Stimulated activated CD4-positive, alpha-beta T cell treated with anti-CD3 and anti-CD28 coated beads, Interleukin-15, amount 100 ng/mL, for 24 hours (primary cell): ENCODE measurements around the gene NKD1.
"Not testable (repeated sequence)": the region's sequence is repeated elsewhere in the genome, so short reads cannot be mapped to it uniquely, and the experiment has no call there.

ENCODE experiments used
- DNase-seq: peaks from one replicate; pipeline ENCODE4 v3.0.0-alpha.2; 2020

The NKD1 gene

GRCh38 chr16:50548125-50548908 lies at the start of gene NKD1:
Gene NKD1, plus strand, starts transcription at chr16:50548396. Its CDS starts 158 bp downstream, at chr16:50548554.
- DNase-seq, result peak; percentile 78

GRCh38 chr16:50498431-50499155 lies 49.6 kb upstream of the NKD1 start:
- DNase-seq, result no peak

GRCh38 chr16:50499254-50499653 lies 48.9 kb upstream of the NKD1 start:
- no peak for DNase-seq

- no peak for DNase-seq
Measured at GRCh38 chr16:50500171-50500874, 47.9 kb upstream of the NKD1 start.

- DNase-seq, result no peak
Measured at GRCh38 chr16:50501251-50501650, 46.9 kb upstream of the NKD1 start.

- no peak for DNase-seq
Measured at GRCh38 chr16:50501986-50502615, 46.1 kb upstream of the NKD1 start.

GRCh38 chr16:50502616-50503011 lies 45.6 kb upstream of the NKD1 start:
- no peak for DNase-seq

GRCh38 chr16:50503868-50504531 lies 44.2 kb upstream of the NKD1 start:
- not testable (repeated sequence) for DNase-seq

- no peak for DNase-seq
Measured at GRCh38 chr16:50505115-50505514, 43.1 kb upstream of the NKD1 start.

GRCh38 chr16:50505714-50506542 lies 42.3 kb upstream of the NKD1 start:
- DNase-seq, result no peak

- no peak for DNase-seq
Measured at GRCh38 chr16:50506543-50506937, 41.7 kb upstream of the NKD1 start.

GRCh38 chr16:50507397-50507796 lies 40.8 kb upstream of the NKD1 start:
- no peak for DNase-seq

GRCh38 chr16:50509521-50510341 lies 38.5 kb upstream of the NKD1 start:
- peak; percentile 53 for DNase-seq

- no peak for DNase-seq
Measured at GRCh38 chr16:50515218-50515617, 33.0 kb upstream of the NKD1 start.

- DNase-seq, result no peak
Measured at GRCh38 chr16:50516401-50516800, 31.8 kb upstream of the NKD1 start.

- DNase-seq, result no peak
Measured at GRCh38 chr16:50516890-50517289, 31.3 kb upstream of the NKD1 start.

GRCh38 chr16:50517450-50518252 lies 30.5 kb upstream of the NKD1 start:
- DNase-seq, result no peak

GRCh38 chr16:50519001-50519400 lies 29.2 kb upstream of the NKD1 start:
- no peak for DNase-seq

GRCh38 chr16:50519602-50520001 lies 28.6 kb upstream of the NKD1 start:
- DNase-seq, result no peak
